K562 (cell line): Measurements from ENCODE around the gene PCDHB4.
"Not testable (repeated sequence)": the region's sequence is repeated elsewhere in the genome, so short reads cannot be mapped to it uniquely, and the experiment has no call there.

Experiments
- CTBP1 ChIP-seq: fragments of 450-650 bp; IDR thresholded peaks from 2 replicates; pipeline ENCODE4 v1.6.1; 2016; ENCODE audit warnings: borderline replicate concordance
- FOXK2 ChIP-seq, 2 experiments: fragments of 450-650 bp; IDR thresholded peaks in 1 of 2; conservative IDR thresholded peaks in 1 of 2; 2 replicates each; pipeline ENCODE4 v1.6.1; 2016; ENCODE audit warnings: low read depth in 2 of 2, mild to moderate bottlenecking in 1 of 2
- GABPA ChIP-seq: fragments of 200-800 bp; sonication (Bioruptor generic); conservative IDR thresholded peaks from 2 replicates; pipeline ENCODE4 v1.6.1; 2016; ENCODE audit warnings: low read depth, missing genetic modification characterization, missing compliant biosample characterization
- TCF7L2 ChIP-seq: fragments of 150-350 bp; IDR thresholded peaks from 2 replicates; pipeline ENCODE4 v1.6.1; 2016; ENCODE audit warnings: low read depth, mild to moderate bottlenecking, low read length, moderate library complexity
- ZBTB1 ChIP-seq: sonication (generic); formaldehyde crosslinking; IDR thresholded peaks from 2 replicates; pipeline ENCODE4 v1.8.1; 2023; ENCODE audit warnings: missing genetic modification reagents, low read depth, mild to moderate bottlenecking, borderline replicate concordance
- TF ChIP-seq, protein P1 (sequence below), 3 experiments: IDR thresholded peaks in 2 of 3; conservative IDR thresholded peaks in 1 of 3; 2 replicates each; pipeline ENCODE4 v1.5.1; 2011 to 2012; ENCODE audit warnings: low read length in 3 of 3, mild to moderate bottlenecking in 3 of 3, control low read depth in 2 of 3, improper control_type of control experiment in 1 of 3, inconsistent platforms in 1 of 3, low read depth in 1 of 3, mixed read lengths in 1 of 3, moderate library complexity in 1 of 3; ENCODE audit not compliant: insufficient read depth in 2 of 3
- TF ChIP-seq, protein P2 (sequence below): fragments of 450-650 bp; formaldehyde crosslinking; IDR thresholded peaks from 2 replicates; pipeline ENCODE4 v1.4.0; 2022; ENCODE audit warnings: missing genetic modification characterization

DNA sequence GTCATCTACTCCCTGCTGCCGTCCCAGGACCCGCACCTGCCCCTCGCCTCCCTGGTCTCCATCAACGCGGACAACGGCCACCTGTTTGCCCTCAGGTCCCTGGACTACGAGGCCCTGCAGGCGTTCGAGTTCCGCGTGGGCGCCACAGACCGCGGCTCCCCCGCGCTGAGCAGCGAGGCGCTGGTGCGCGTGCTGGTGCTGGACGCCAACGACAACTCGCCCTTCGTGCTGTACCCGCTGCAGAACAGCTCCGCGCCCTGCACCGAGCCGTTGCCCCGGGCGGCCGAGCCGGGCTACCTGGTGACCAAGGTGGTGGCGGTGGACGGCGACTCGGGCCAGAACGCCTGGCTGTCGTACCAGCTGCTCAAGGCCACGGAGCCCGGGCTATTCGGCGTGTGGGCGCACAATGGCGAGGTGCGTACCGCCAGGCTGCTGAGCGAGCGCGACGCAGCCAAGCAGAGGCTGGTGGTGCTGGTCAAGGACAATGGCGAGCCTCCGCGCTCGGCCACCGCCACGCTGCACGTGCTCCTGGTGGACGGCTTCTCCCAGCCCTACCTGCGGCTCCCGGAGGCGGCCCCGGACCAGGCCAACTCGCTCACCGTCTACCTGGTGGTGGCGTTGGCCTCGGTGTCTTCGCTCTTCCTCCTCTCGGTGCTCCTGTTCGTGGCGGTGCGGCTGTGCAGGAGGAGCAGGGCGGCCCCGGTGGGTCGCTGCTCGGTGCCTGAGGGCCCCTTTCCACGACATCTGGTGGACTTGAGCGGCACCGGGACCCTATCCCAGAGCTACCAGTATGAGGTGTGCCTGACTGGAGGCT, 52.9 kb downstream of the PCDHB4 start:
- TF ChIP-seq TCF7L2; ZBTB1 (CRISPR knock-in tag); FOXK2 (conservative IDR thresholded peaks at IDR 0.05 in 1 of 2, IDR thresholded peaks at IDR 0.05 in 1 of 2; ENCODE audit: low read depth in 2 of 2); GABPA (tag); CTBP1: not testable (repeated sequence)
- TF ChIP-seq, protein P1, sequence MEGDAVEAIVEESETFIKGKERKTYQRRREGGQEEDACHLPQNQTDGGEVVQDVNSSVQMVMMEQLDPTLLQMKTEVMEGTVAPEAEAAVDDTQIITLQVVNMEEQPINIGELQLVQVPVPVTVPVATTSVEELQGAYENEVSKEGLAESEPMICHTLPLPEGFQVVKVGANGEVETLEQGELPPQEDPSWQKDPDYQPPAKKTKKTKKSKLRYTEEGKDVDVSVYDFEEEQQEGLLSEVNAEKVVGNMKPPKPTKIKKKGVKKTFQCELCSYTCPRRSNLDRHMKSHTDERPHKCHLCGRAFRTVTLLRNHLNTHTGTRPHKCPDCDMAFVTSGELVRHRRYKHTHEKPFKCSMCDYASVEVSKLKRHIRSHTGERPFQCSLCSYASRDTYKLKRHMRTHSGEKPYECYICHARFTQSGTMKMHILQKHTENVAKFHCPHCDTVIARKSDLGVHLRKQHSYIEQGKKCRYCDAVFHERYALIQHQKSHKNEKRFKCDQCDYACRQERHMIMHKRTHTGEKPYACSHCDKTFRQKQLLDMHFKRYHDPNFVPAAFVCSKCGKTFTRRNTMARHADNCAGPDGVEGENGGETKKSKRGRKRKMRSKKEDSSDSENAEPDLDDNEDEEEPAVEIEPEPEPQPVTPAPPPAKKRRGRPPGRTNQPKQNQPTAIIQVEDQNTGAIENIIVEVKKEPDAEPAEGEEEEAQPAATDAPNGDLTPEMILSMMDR (IDR thresholded peaks at IDR 0.05 in 2 of 3, conservative IDR thresholded peaks at IDR 0.05 in 1 of 3; ENCODE audit: insufficient read depth in 2 of 3, low read depth in 1 of 3, low read length in 3 of 3), result not testable (repeated sequence)
- TF ChIP-seq, protein P2, sequence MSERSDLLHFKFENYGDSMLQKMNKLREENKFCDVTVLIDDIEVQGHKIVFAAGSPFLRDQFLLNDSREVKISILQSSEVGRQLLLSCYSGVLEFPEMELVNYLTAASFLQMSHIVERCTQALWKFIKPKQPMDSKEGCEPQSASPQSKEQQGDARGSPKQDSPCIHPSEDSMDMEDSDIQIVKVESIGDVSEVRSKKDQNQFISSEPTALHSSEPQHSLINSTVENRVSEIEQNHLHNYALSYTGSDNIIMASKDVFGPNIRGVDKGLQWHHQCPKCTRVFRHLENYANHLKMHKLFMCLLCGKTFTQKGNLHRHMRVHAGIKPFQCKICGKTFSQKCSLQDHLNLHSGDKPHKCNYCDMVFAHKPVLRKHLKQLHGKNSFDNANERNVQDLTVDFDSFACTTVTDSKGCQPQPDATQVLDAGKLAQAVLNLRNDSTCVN (CRISPR knock-in tag), result not testable (repeated sequence)
